ENCODE results near the gene LAMC3.

- TF ChIP-seq CTCF (IDR thresholded peaks at IDR 0.05) (no peak), POLR2A (IDR thresholded peaks at IDR 0.05) (no peak)
These were observed 59.3 kb downstream of the LAMC3 start for GRCh38 chr9:131068076-131068816.

Data from testis (tissue), 2 donors.